ENCODE data around the gene IGFBPL1. TPM values are rescaled to one million over a fixed set of nuclear protein-coding genes. Genes with fewer than 3 reads are reported as not detected.

The IGFBPL1 gene
- total and polyA plus RNA-seq, 4 donors: 6.7 to 14.8 (median 10.9) TPM

GRCh38 chr9:38361473-38361850 is 62.8 kb downstream of the IGFBPL1 start:
- H3K9me3 ChIP-seq (ENCODE audit: control insufficient read depth, insufficient read depth, low read length): no peaks in the 10 kb centered on the region
- peak in 2 of 6 donors; percentile 58 to 75 for DNase-seq (ENCODE audit: low read depth in 4 of 6, low spot score in 6 of 6)
- no peak overlapping the region for H3K27ac ChIP-seq (ENCODE audit: low read depth, low read length)
- no peaks in the 10 kb centered on the region for H3K36me3 ChIP-seq (ENCODE audit: control insufficient read depth, insufficient read depth, low read length)
- 70% methylated on average over 6 of the region's 6 CpGs for WGBS (ENCODE audit: insufficient coverage)
- no peaks in the 10 kb centered on the region for H3K27me3 ChIP-seq (ENCODE audit: control insufficient read depth, insufficient read depth, low read length)
- H3K4me1 ChIP-seq (ENCODE audit: control insufficient read depth, insufficient read depth, low read length): peaks cover 4% of the 10 kb centered on the region
- no peak overlapping the region for H3K4me3 ChIP-seq (ENCODE audit: low read depth, low read length)

- 76% methylated on average over 6 of the region's 7 CpGs for WGBS (ENCODE audit: insufficient coverage)
- no peak for DNase-seq (ENCODE audit: low read depth in 4 of 6, low spot score in 6 of 6)
- H3K4me1 ChIP-seq (ENCODE audit: control insufficient read depth, insufficient read depth, low read length): peaks cover 4% of the 10 kb centered on the region
- H3K27me3 ChIP-seq (ENCODE audit: control insufficient read depth, insufficient read depth, low read length): no peaks in the 10 kb centered on the region
- no peak overlapping the region for H3K4me3 ChIP-seq (ENCODE audit: low read depth, low read length)
- H3K36me3 ChIP-seq (ENCODE audit: control insufficient read depth, insufficient read depth, low read length): no peaks in the 10 kb centered on the region
- H3K9me3 ChIP-seq (ENCODE audit: control insufficient read depth, insufficient read depth, low read length): no peaks in the 10 kb centered on the region
- no peak overlapping the region for H3K27ac ChIP-seq (ENCODE audit: low read depth, low read length)
Observed at GRCh38 chr9:38360839-38361472, 63.3 kb downstream of the IGFBPL1 start.

GRCh38 chr9:38359689-38360385 is 64.4 kb downstream of the IGFBPL1 start:
- no peaks in the 10 kb centered on the region for H3K36me3 ChIP-seq (ENCODE audit: control insufficient read depth, insufficient read depth, low read length)
- no peak overlapping the region for H3K4me3 ChIP-seq (ENCODE audit: low read depth, low read length)
- H3K27ac ChIP-seq (ENCODE audit: low read depth, low read length): no peak overlapping the region
- WGBS (ENCODE audit: insufficient coverage): 72% methylated on average over 4 of the region's 5 CpGs
- H3K4me1 ChIP-seq (ENCODE audit: control insufficient read depth, insufficient read depth, low read length): peaks cover 4% of the 10 kb centered on the region
- DNase-seq (ENCODE audit: low read depth in 4 of 6, low spot score in 6 of 6): no peak
- H3K9me3 ChIP-seq (ENCODE audit: control insufficient read depth, insufficient read depth, low read length): no peaks in the 10 kb centered on the region
- H3K27me3 ChIP-seq (ENCODE audit: control insufficient read depth, insufficient read depth, low read length): no peaks in the 10 kb centered on the region

GRCh38 chr9:38359297-38359653 is 65.0 kb downstream of the IGFBPL1 start:
- Histone ChIP-seq H3K4me3 (ENCODE audit: low read depth, low read length) (no peak overlapping the region), H3K9me3 (ENCODE audit: control insufficient read depth, insufficient read depth, low read length) (no peaks in the 10 kb centered on the region), H3K4me1 (ENCODE audit: control insufficient read depth, insufficient read depth, low read length) (peaks cover 4% of the 10 kb centered on the region), H3K27me3 (ENCODE audit: control insufficient read depth, insufficient read depth, low read length) (no peaks in the 10 kb centered on the region), H3K27ac (ENCODE audit: low read depth, low read length) (no peak overlapping the region), H3K36me3 (ENCODE audit: control insufficient read depth, insufficient read depth, low read length) (no peaks in the 10 kb centered on the region)
- DNase-seq (ENCODE audit: low read depth in 4 of 6, low spot score in 6 of 6): no peak
- WGBS (ENCODE audit: insufficient coverage): 94% methylated on average over 2 of the region's 6 CpGs

GRCh38 chr9:38358390-38359296 is 65.6 kb downstream of the IGFBPL1 start:
- 80% methylated on average over 6 of the region's 9 CpGs for WGBS (ENCODE audit: insufficient coverage)
- H3K36me3 ChIP-seq (ENCODE audit: control insufficient read depth, insufficient read depth, low read length): no peaks in the 10 kb centered on the region
- H3K27me3 ChIP-seq (ENCODE audit: control insufficient read depth, insufficient read depth, low read length): no peaks in the 10 kb centered on the region
- H3K27ac ChIP-seq (ENCODE audit: low read depth, low read length): no peak overlapping the region
- DNase-seq (ENCODE audit: low read depth in 4 of 6, low spot score in 6 of 6): no peak
- H3K4me1 ChIP-seq (ENCODE audit: control insufficient read depth, insufficient read depth, low read length): peaks cover 4% of the 10 kb centered on the region
- H3K4me3 ChIP-seq (ENCODE audit: low read depth, low read length): no peak overlapping the region
- H3K9me3 ChIP-seq (ENCODE audit: control insufficient read depth, insufficient read depth, low read length): no peaks in the 10 kb centered on the region

GRCh38 chr9:38357350-38358114 is 66.7 kb downstream of the IGFBPL1 start:
- H3K27ac ChIP-seq (ENCODE audit: low read depth, low read length): no peak overlapping the region
- 68% methylated on average over 4 of the region's 5 CpGs for WGBS (ENCODE audit: insufficient coverage)
- no peak for DNase-seq (ENCODE audit: low read depth in 4 of 6, low spot score in 6 of 6)
- no peaks in the 10 kb centered on the region for H3K36me3 ChIP-seq (ENCODE audit: control insufficient read depth, insufficient read depth, low read length)
- no peak overlapping the region for H3K4me3 ChIP-seq (ENCODE audit: low read depth, low read length)
- peaks cover 10% of the 10 kb centered on the region for H3K4me1 ChIP-seq (ENCODE audit: control insufficient read depth, insufficient read depth, low read length)
- H3K27me3 ChIP-seq (ENCODE audit: control insufficient read depth, insufficient read depth, low read length): no peaks in the 10 kb centered on the region
- no peaks in the 10 kb centered on the region for H3K9me3 ChIP-seq (ENCODE audit: control insufficient read depth, insufficient read depth, low read length)

GRCh38 chr9:38356851-38357250 is 67.4 kb downstream of the IGFBPL1 start:
- peaks cover 15% of the 10 kb centered on the region for H3K4me1 ChIP-seq (ENCODE audit: control insufficient read depth, insufficient read depth, low read length)
- WGBS (ENCODE audit: insufficient coverage): 87% methylated on average over 3 of the region's 5 CpGs

More at GRCh38 chr9:38356851-38357250, 67.4 kb downstream of the IGFBPL1 start:
- Histone ChIP-seq H3K36me3 (ENCODE audit: control insufficient read depth, insufficient read depth, low read length) (no peaks in the 10 kb centered on the region), H3K27me3 (ENCODE audit: control insufficient read depth, insufficient read depth, low read length) (no peaks in the 10 kb centered on the region), H3K4me3 (ENCODE audit: low read depth, low read length) (no peak overlapping the region), H3K9me3 (ENCODE audit: control insufficient read depth, insufficient read depth, low read length) (no peaks in the 10 kb centered on the region), H3K27ac (ENCODE audit: low read depth, low read length) (no peak overlapping the region)
- no peak for DNase-seq (ENCODE audit: low read depth in 4 of 6, low spot score in 6 of 6)
